Measurements from ENCODE around the gene RCBTB2. TPM values are rescaled to one million over a fixed set of nuclear protein-coding genes. Genes with fewer than 3 reads are reported as not detected.

RCBTB2 gene
- total RNA-seq, 1 donor from 2014 or later: 1.8 TPM

- Histone ChIP-seq H3K36me3 (ENCODE audit: control insufficient read depth, insufficient read depth, low read length) (no peaks in the 10 kb centered on the region), H3K27me3 (ENCODE audit: control insufficient read depth, insufficient read depth, low read length) (no peaks in the 10 kb centered on the region), H3K4me3 (ENCODE audit: low read depth, low read length) (no peak overlapping the region)
- FAIRE-seq (peak; percentile 99), DNase-seq (ENCODE audit: low read depth) (peak; percentile 96)
- TF ChIP-seq CTCF (IDR thresholded peaks at IDR 0.05; ENCODE audit: insufficient read depth, low read length, severe bottlenecking): no peak
These were observed 32.2 kb downstream of the RCBTB2 start for GRCh38 chr13:48500652-48501197.

- no peak for TF ChIP-seq CTCF (IDR thresholded peaks at IDR 0.05; ENCODE audit: insufficient read depth, low read length, severe bottlenecking)
- FAIRE-seq: no peak
- DNase-seq (ENCODE audit: low read depth): no peak
- no peaks in the 10 kb centered on the region for H3K27me3 ChIP-seq (ENCODE audit: control insufficient read depth, insufficient read depth, low read length)
- H3K36me3 ChIP-seq (ENCODE audit: control insufficient read depth, insufficient read depth, low read length): no peaks in the 10 kb centered on the region
- H3K4me3 ChIP-seq (ENCODE audit: low read depth, low read length): no peak overlapping the region
These were observed 35.2 kb downstream of the RCBTB2 start for GRCh38 chr13:48497669-48498068.

- Histone ChIP-seq H3K36me3 (ENCODE audit: control insufficient read depth, insufficient read depth, low read length) (no peaks in the 10 kb centered on the region), H3K27me3 (ENCODE audit: control insufficient read depth, insufficient read depth, low read length) (no peaks in the 10 kb centered on the region), H3K4me3 (ENCODE audit: low read depth, low read length) (no peak overlapping the region)
- FAIRE-seq (no peak), DNase-seq (ENCODE audit: low read depth) (no peak)
- TF ChIP-seq CTCF (IDR thresholded peaks at IDR 0.05; ENCODE audit: insufficient read depth, low read length, severe bottlenecking): no peak
These were observed 36.4 kb downstream of the RCBTB2 start for GRCh38 chr13:48496271-48497161.

GRCh38 chr13:48494874-48495273 is 38.0 kb downstream of the RCBTB2 start:
- Histone ChIP-seq H3K36me3 (ENCODE audit: control insufficient read depth, insufficient read depth, low read length) (no peaks in the 10 kb centered on the region), H3K4me3 (ENCODE audit: low read depth, low read length) (no peak overlapping the region), H3K27me3 (ENCODE audit: control insufficient read depth, insufficient read depth, low read length) (no peaks in the 10 kb centered on the region)
- DNase-seq (ENCODE audit: low read depth): no peak
- no peak for FAIRE-seq
- TF ChIP-seq CTCF (IDR thresholded peaks at IDR 0.05; ENCODE audit: insufficient read depth, low read length, severe bottlenecking): no peak

GRCh38 chr13:48493851-48494250 is 39.0 kb downstream of the RCBTB2 start:
- DNase-seq (ENCODE audit: low read depth) (peak; percentile 33), FAIRE-seq (no peak)
- Histone ChIP-seq H3K27me3 (ENCODE audit: control insufficient read depth, insufficient read depth, low read length) (no peaks in the 10 kb centered on the region), H3K36me3 (ENCODE audit: control insufficient read depth, insufficient read depth, low read length) (no peaks in the 10 kb centered on the region), H3K4me3 (ENCODE audit: low read depth, low read length) (no peak overlapping the region)
- no peak for TF ChIP-seq CTCF (IDR thresholded peaks at IDR 0.05; ENCODE audit: insufficient read depth, low read length, severe bottlenecking)

Data from bronchial epithelial cell (primary cell).